MM.1S (cell line): ENCODE data around the gene PON1.

Experiments used
- DNase-seq: peaks from one replicate; pipeline ENCODE4 v3.0.0-alpha.2; 2015
- H2AFZ ChIP-seq: fragments of 300-600 bp; sonication (generic); 2 replicates; pipeline ENCODE4 v1.6.0; 2016; ENCODE audit warnings: antibody characterized with exemption, low read length
- H3F3A ChIP-seq: fragments of 300-600 bp; sonication (generic); 2 replicates; pipeline ENCODE4 v1.6.1; 2016; ENCODE audit warnings: mild to moderate bottlenecking, antibody characterized with exemption, low read length, moderate library complexity, mixed read lengths; ENCODE audit not compliant: insufficient read depth
- H3K27ac ChIP-seq: fragments of 300-600 bp; sonication (generic); 2 replicates; pipeline ENCODE4 v1.5.1; 2016; ENCODE audit warnings: mild to moderate bottlenecking, low read length
- H3K27me3 ChIP-seq: fragments of 300-600 bp; sonication (generic); replicated peaks from 2 replicates; pipeline ENCODE4 v1.6.0; 2016; ENCODE audit warnings: low read length; ENCODE audit not compliant: insufficient read depth
- H3K36me3 ChIP-seq: fragments of 300-600 bp; sonication (generic); replicated peaks from 2 replicates; pipeline ENCODE4 v1.6.1; 2016; ENCODE audit warnings: mild to moderate bottlenecking, low read length, mixed read lengths; ENCODE audit not compliant: insufficient read depth
- H3K4me1 ChIP-seq: fragments of 300-600 bp; sonication (generic); 2 replicates; pipeline ENCODE4 v1.6.1; 2016; ENCODE audit warnings: low read length, mixed read lengths
- H3K4me2 ChIP-seq: fragments of 300-600 bp; sonication (generic); 2 replicates; pipeline ENCODE4 v1.6.0; 2016; ENCODE audit warnings: low read depth, low read length
- H3K4me3 ChIP-seq: fragments of 300-600 bp; sonication (generic); 2 replicates; pipeline ENCODE4 v1.5.1; 2016; ENCODE audit warnings: low read length, mixed read lengths
- H3K79me2 ChIP-seq: fragments of 300-600 bp; sonication (generic); 2 replicates; pipeline ENCODE4 v1.6.1; 2016; ENCODE audit warnings: mixed run types, low read length, mixed read lengths
- H3K9ac ChIP-seq: fragments of 300-600 bp; sonication (generic); 2 replicates; pipeline ENCODE4 v1.6.1; 2016; ENCODE audit warnings: low read length, mixed read lengths
- H3K9me2 ChIP-seq: fragments of 300-600 bp; sonication (generic); replicated peaks from 2 replicates; pipeline ENCODE4 v1.6.1; 2016; ENCODE audit warnings: mild to moderate bottlenecking, low read length, mixed read lengths; ENCODE audit not compliant: insufficient read depth
- H3K9me3 ChIP-seq: fragments of 300-600 bp; sonication (generic); replicated peaks from 2 replicates; pipeline ENCODE4 v1.6.1; 2016; ENCODE audit warnings: mild to moderate bottlenecking, low read length, mixed read lengths; ENCODE audit not compliant: insufficient read depth
- H4K20me1 ChIP-seq: fragments of 300-600 bp; sonication (generic); 2 replicates; pipeline ENCODE4 v1.6.1; 2016; ENCODE audit warnings: mild to moderate bottlenecking, low read length, moderate library complexity, mixed read lengths; ENCODE audit not compliant: insufficient read depth
- EZH2 ChIP-seq: fragments of 300-600 bp; sonication (generic); optimal IDR thresholded peaks from 2 replicates; pipeline ENCODE3; 2017; ENCODE audit warnings: low read depth, mild to moderate bottlenecking, antibody characterized with exemption, low read length, mixed read lengths
- EZH2phosphoT487 ChIP-seq: fragments of 300-600 bp; sonication (generic); IDR thresholded peaks from 2 replicates; pipeline ENCODE4 v1.6.1; 2018; ENCODE audit warnings: antibody characterized with exemption, low read length
- TF ChIP-seq, protein P1 (sequence below): fragments of 300-600 bp; sonication (generic); IDR thresholded peaks from 2 replicates; pipeline ENCODE4 v1.5.1; 2016; ENCODE audit warnings: antibody characterized with exemption, low read length, mixed read lengths

Gene PON1

GRCh38 chr7:95322854-95323253 lies 1.5 kb downstream of the PON1 start:
- Histone ChIP-seq H3K27ac (no peak overlapping the region), H3K36me3 (no peaks in the 10 kb centered on the region), H3K9me2 (no peaks in the 10 kb centered on the region), H3K79me2 (no peaks in the 10 kb centered on the region), H3K9me3 (no peaks in the 10 kb centered on the region), H3K4me3 (no peak overlapping the region), H4K20me1 (no peaks in the 10 kb centered on the region), H3K4me2 (no peak overlapping the region), H2AFZ (no peak overlapping the region), H3K27me3 (peaks cover 8% of the 10 kb centered on the region; the same call in 1 of the 2 replicates), H3K9ac (no peak overlapping the region), H3K4me1 (peaks cover 13% of the 10 kb centered on the region), H3F3A (no peaks in the 10 kb centered on the region)
- DNase-seq: no peak
- TF ChIP-seq, protein P1, sequence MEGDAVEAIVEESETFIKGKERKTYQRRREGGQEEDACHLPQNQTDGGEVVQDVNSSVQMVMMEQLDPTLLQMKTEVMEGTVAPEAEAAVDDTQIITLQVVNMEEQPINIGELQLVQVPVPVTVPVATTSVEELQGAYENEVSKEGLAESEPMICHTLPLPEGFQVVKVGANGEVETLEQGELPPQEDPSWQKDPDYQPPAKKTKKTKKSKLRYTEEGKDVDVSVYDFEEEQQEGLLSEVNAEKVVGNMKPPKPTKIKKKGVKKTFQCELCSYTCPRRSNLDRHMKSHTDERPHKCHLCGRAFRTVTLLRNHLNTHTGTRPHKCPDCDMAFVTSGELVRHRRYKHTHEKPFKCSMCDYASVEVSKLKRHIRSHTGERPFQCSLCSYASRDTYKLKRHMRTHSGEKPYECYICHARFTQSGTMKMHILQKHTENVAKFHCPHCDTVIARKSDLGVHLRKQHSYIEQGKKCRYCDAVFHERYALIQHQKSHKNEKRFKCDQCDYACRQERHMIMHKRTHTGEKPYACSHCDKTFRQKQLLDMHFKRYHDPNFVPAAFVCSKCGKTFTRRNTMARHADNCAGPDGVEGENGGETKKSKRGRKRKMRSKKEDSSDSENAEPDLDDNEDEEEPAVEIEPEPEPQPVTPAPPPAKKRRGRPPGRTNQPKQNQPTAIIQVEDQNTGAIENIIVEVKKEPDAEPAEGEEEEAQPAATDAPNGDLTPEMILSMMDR: no peak
- TF ChIP-seq EZH2phosphoT487: no peak
- no peak for TF ChIP-seq EZH2

DNA sequence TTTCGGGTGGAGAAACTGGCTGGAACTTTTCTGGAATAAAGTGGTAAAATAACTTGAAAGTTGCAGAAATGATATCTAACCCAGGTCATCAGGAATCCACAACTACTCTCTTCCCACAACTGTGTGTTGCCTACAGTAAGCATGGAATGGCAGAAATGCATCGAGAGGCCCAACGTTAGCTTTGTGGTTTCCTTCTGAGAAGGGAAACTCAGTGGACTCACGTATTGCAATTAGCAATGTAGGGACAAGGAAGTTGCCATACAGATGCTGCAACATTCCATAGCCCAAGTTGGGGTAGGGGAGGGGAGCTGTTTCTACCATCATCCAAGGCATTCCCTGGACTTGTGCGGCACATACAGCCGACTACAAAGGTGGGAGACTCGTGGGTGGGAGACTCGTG lies 1.9 kb downstream of the PON1 start:
- no peaks in the 10 kb centered on the region for H3K9me3 ChIP-seq
- H3K4me1 ChIP-seq: peaks cover 13% of the 10 kb centered on the region
- no peak overlapping the region for H2AFZ ChIP-seq
- no peak overlapping the region for H3K4me3 ChIP-seq
- TF ChIP-seq EZH2phosphoT487: no peak
- TF ChIP-seq, protein P1: no peak
- no peak for TF ChIP-seq EZH2
- H3K27me3 ChIP-seq: peaks cover 8% of the 10 kb centered on the region; the same call in 1 of the 2 replicates
- no peak overlapping the region for H3K4me2 ChIP-seq
- no peak for DNase-seq
- no peaks in the 10 kb centered on the region for H3K79me2 ChIP-seq
- no peak overlapping the region for H3K27ac ChIP-seq
- no peaks in the 10 kb centered on the region for H3K9me2 ChIP-seq
- H3F3A ChIP-seq: no peaks in the 10 kb centered on the region
- H3K9ac ChIP-seq: no peak overlapping the region
- H3K36me3 ChIP-seq: no peaks in the 10 kb centered on the region
- H4K20me1 ChIP-seq: no peaks in the 10 kb centered on the region

- no peak overlapping the region for H3K27ac ChIP-seq
Observed at GRCh38 chr7:95321720-95322119, 2.6 kb downstream of the PON1 start.

More at GRCh38 chr7:95321720-95322119, 2.6 kb downstream of the PON1 start:
- Histone ChIP-seq H4K20me1 (no peaks in the 10 kb centered on the region), H3K4me2 (no peak overlapping the region), H2AFZ (no peak overlapping the region), H3K4me3 (no peak overlapping the region), H3K9me2 (no peaks in the 10 kb centered on the region), H3K9me3 (no peaks in the 10 kb centered on the region), H3F3A (peaks cover 2% of the 10 kb centered on the region; the same call in 1 of the 2 replicates), H3K79me2 (no peaks in the 10 kb centered on the region), H3K36me3 (no peaks in the 10 kb centered on the region), H3K9ac (no peak overlapping the region), H3K4me1 (peaks cover 13% of the 10 kb centered on the region), H3K27me3 (0 out of 2 replicates have a peak, but pooled peaks cover 8% of the 10 kb centered on the region)
- TF ChIP-seq EZH2phosphoT487 (no peak), EZH2 (no peak)
- TF ChIP-seq, protein P1: no peak
- no peak for DNase-seq
